ENCODE data around the gene EDARADD. TPM values are rescaled to one million over a fixed set of nuclear protein-coding genes. Genes with fewer than 3 reads are reported as not detected.

Gene EDARADD
- total RNA-seq, 2 experiments from 2014 or later, result not detected

DNA sequence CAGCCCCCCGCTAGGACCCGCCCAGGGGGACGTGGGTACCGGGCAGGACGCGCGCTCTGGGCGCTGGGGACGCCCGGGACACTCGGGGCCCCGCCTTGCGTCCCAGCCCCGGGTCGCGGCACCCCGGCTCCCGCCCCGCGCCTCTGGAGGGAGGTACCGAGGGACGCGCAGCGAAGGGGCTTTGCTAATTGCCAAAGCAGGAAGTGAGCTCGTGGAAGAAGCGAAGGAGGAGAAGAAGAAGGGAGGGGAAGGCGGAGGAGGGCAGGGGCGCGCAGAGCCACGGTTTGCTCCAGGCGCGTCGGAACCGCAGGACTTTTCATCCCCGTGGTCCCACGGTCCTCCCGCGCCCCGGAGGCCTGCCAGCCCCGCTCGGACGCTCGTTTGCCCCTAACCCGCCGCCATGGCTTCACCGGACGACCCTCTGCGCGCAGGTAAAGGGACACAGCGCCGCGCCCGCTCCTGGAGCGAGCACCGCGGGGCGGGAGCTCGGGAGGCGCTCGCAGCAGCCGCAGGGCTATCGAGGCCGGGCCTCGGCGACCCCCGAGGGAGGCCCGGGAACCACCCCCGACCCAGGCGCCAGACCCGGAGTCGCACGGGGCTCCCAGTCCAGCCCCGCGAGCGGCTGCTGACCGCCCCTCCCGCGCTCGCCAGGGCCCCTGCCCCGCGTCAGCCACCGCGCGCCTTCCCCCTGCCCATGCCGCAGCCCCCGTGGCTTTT lies 1.3 kb downstream of the EDARADD start:
- Histone ChIP-seq H3K4me3 (ENCODE audit: low read depth, low read length, poor library complexity, severe bottlenecking) (no peak overlapping the region), H3K9me3 (ENCODE audit: low read length) (no peaks in the 10 kb centered on the region), H3K4me2 (ENCODE audit: low read length) (no peak overlapping the region), H2AFZ (ENCODE audit: low read length) (no peak overlapping the region), H3K27ac (ENCODE audit: low read depth, low read length, poor library complexity, severe bottlenecking) (no peak overlapping the region), H3K36me3 (ENCODE audit: insufficient read depth, low read length) (no peaks in the 10 kb centered on the region), H3K4me1 (ENCODE audit: insufficient read depth, low read length, poor library complexity, severe bottlenecking) (no peaks in the 10 kb centered on the region), H3K9me2 (ENCODE audit: insufficient read depth, low read length) (no peaks in the 10 kb centered on the region), H3K79me2 (ENCODE audit: insufficient read depth, low read depth, low read length) (no peaks in the 10 kb centered on the region), H4K20me1 (ENCODE audit: insufficient read depth, low read length) (no peaks in the 10 kb centered on the region)
- TF ChIP-seq EZH2phosphoT487 (IDR thresholded peaks at IDR 0.05; ENCODE audit: borderline replicate concordance, low read depth, low read length), result no peak
- TF ChIP-seq, protein P1, sequence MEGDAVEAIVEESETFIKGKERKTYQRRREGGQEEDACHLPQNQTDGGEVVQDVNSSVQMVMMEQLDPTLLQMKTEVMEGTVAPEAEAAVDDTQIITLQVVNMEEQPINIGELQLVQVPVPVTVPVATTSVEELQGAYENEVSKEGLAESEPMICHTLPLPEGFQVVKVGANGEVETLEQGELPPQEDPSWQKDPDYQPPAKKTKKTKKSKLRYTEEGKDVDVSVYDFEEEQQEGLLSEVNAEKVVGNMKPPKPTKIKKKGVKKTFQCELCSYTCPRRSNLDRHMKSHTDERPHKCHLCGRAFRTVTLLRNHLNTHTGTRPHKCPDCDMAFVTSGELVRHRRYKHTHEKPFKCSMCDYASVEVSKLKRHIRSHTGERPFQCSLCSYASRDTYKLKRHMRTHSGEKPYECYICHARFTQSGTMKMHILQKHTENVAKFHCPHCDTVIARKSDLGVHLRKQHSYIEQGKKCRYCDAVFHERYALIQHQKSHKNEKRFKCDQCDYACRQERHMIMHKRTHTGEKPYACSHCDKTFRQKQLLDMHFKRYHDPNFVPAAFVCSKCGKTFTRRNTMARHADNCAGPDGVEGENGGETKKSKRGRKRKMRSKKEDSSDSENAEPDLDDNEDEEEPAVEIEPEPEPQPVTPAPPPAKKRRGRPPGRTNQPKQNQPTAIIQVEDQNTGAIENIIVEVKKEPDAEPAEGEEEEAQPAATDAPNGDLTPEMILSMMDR (conservative IDR thresholded peaks at IDR 0.05; ENCODE audit: low read length), result no peak
- intact Hi-C loops (cut with micrococcal nuclease; ENCODE audit: unreplicated experiment), result no loop called here
- ChIA-PET CTCF (ENCODE audit: unreplicated experiment) (no interaction called here), POLR2A (no interaction called here)
- BruUV-seq (replicated peaks), result no TSS peak
- DNase-seq (ENCODE audit: low spot score), result no peak

DNA sequence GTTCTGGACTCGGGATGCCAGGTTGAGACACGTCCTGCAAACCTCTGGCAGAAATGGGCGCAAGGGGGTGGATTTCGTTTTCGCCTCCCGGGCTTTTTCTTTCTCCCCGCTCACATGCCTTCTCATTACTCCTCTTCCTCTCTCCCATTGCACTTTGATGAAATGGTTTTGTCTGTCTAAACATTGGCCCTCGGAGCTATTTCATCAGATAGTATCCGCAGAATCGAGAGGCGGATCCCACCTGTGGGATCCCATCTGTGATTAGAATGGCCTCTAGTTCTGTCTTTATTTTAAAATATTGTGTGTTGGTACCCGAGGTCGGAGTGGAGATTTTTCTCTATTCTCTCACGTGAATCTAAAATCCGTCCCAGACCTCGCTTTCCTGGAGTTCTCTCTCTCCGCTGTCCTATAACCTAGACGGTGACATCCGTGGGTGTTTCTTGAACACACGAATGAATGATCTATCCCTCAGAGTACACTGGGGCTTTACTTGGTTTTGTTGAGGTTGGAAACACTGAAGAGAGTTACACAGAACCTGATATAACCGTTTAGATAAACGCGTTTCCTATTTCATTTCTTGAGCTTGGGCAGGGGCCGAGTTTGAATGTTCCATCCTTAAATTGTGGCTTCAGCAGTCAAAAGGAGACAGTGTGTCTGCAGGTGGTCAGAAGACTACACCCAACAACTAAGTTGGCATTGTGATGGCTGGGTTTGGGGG lies 2.0 kb downstream of the EDARADD start:
- Histone ChIP-seq H3K9me2 (ENCODE audit: insufficient read depth, low read length) (no peaks in the 10 kb centered on the region), H3K9me3 (ENCODE audit: low read length) (no peaks in the 10 kb centered on the region), H3K36me3 (ENCODE audit: insufficient read depth, low read length) (no peaks in the 10 kb centered on the region), H4K20me1 (ENCODE audit: insufficient read depth, low read length) (no peaks in the 10 kb centered on the region), H3K27ac (ENCODE audit: low read depth, low read length, poor library complexity, severe bottlenecking) (no peak overlapping the region), H2AFZ (ENCODE audit: low read length) (no peak overlapping the region), H3K79me2 (ENCODE audit: insufficient read depth, low read depth, low read length) (no peaks in the 10 kb centered on the region), H3K4me2 (ENCODE audit: low read length) (no peak overlapping the region), H3K4me1 (ENCODE audit: insufficient read depth, low read length, poor library complexity, severe bottlenecking) (no peaks in the 10 kb centered on the region), H3K4me3 (ENCODE audit: low read depth, low read length, poor library complexity, severe bottlenecking) (no peak overlapping the region)
- POLR2A ChIA-PET, result interaction anchor here (0.5 kb wide), 1 partner anchor 28 kb away, joined by 7 read pairs; no protein-coding TSS in a partner anchor
- TF ChIP-seq EZH2phosphoT487 (IDR thresholded peaks at IDR 0.05; ENCODE audit: borderline replicate concordance, low read depth, low read length), result no peak
- TF ChIP-seq, protein P1 (conservative IDR thresholded peaks at IDR 0.05; ENCODE audit: low read length), result no peak
- no TSS peak for BruUV-seq (replicated peaks)
- CTCF ChIA-PET (ENCODE audit: unreplicated experiment), result no interaction called here
- DNase-seq (ENCODE audit: low spot score), result no peak
- intact Hi-C loops (cut with micrococcal nuclease; ENCODE audit: unreplicated experiment), result no loop called here

DNA sequence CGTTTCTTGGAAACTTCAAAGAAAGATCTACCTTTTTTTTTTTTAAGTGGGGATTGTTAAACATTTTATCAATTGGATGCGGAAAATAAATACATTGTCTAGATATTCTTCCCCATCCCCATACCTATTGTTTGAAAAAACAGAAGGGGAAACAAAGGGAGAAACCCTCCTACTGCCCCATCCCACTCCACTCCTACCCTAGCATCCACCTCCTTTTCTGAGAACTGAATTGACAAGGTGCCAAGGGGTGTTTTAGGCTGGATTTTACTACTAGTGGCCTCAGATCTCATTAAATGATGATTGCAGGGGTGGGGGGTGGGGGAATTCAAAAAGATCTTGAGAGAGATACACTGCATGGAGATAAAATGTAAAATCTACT lies 2.6 kb downstream of the EDARADD start:
- Histone ChIP-seq H3K4me3 (ENCODE audit: low read depth, low read length, poor library complexity, severe bottlenecking) (no peak overlapping the region), H3K4me1 (ENCODE audit: insufficient read depth, low read length, poor library complexity, severe bottlenecking) (no peaks in the 10 kb centered on the region), H4K20me1 (ENCODE audit: insufficient read depth, low read length) (no peaks in the 10 kb centered on the region), H3K36me3 (ENCODE audit: insufficient read depth, low read length) (no peaks in the 10 kb centered on the region), H3K9me2 (ENCODE audit: insufficient read depth, low read length) (no peaks in the 10 kb centered on the region), H3K27ac (ENCODE audit: low read depth, low read length, poor library complexity, severe bottlenecking) (no peak overlapping the region), H3K4me2 (ENCODE audit: low read length) (no peak overlapping the region), H3K9me3 (ENCODE audit: low read length) (no peaks in the 10 kb centered on the region), H2AFZ (ENCODE audit: low read length) (no peak overlapping the region), H3K79me2 (ENCODE audit: insufficient read depth, low read depth, low read length) (no peaks in the 10 kb centered on the region)
- no TSS peak for BruUV-seq (replicated peaks)
- ChIA-PET CTCF (ENCODE audit: unreplicated experiment) (no interaction called here), POLR2A (interaction anchor here (0.5 to 1.1 kb wide), 3 partner anchors 27 to 554 kb away, joined by 3 to 7 read pairs (median 3); no protein-coding TSS in a partner anchor)
- TF ChIP-seq, protein P1 (conservative IDR thresholded peaks at IDR 0.05; ENCODE audit: low read length), result no peak
- TF ChIP-seq EZH2phosphoT487 (IDR thresholded peaks at IDR 0.05; ENCODE audit: borderline replicate concordance, low read depth, low read length), result no peak
- no peak for DNase-seq (ENCODE audit: low spot score)
- intact Hi-C loops (cut with micrococcal nuclease; ENCODE audit: unreplicated experiment), result no loop called here
